HEK293 (cell line): ENCODE results near the gene OR8B12.

ENCODE experiments used
- GLIS1 ChIP-seq: fragments of 450-650 bp; formaldehyde crosslinking; IDR thresholded peaks from 2 replicates; pipeline ENCODE4 v1.5.1; 2016; ENCODE audit warnings: missing biosample characterization, missing genetic modification characterization
- ZEB2 ChIP-seq: fragments of 450-650 bp; formaldehyde crosslinking; IDR thresholded peaks from 2 replicates; pipeline ENCODE4 v1.5.1; 2016; ENCODE audit warnings: missing biosample characterization, missing genetic modification characterization
- ZNF138 ChIP-seq: fragments of 450-650 bp; formaldehyde crosslinking; IDR thresholded peaks from 2 replicates; pipeline ENCODE4 v1.5.1; 2016; ENCODE audit warnings: missing biosample characterization, missing genetic modification characterization, borderline replicate concordance
- ZNF280D ChIP-seq: fragments of 450-650 bp; formaldehyde crosslinking; IDR thresholded peaks from 2 replicates; pipeline ENCODE4 v1.5.1; 2016; ENCODE audit warnings: missing biosample characterization, missing genetic modification characterization
- ZNF510 ChIP-seq: fragments of 450-650 bp; formaldehyde crosslinking; IDR thresholded peaks from 2 replicates; pipeline ENCODE4 v1.5.1; 2018; ENCODE audit warnings: mild to moderate bottlenecking, missing genetic modification characterization, missing biosample characterization; ENCODE audit not compliant: insufficient replicate concordance
- ZNF518A ChIP-seq: fragments of 450-650 bp; formaldehyde crosslinking; conservative IDR thresholded peaks from 2 replicates; pipeline ENCODE4 v1.5.1; 2016; ENCODE audit warnings: low read depth, missing biosample characterization, missing genetic modification characterization
- ZNF660 ChIP-seq: fragments of 450-650 bp; IDR thresholded peaks from 2 replicates; pipeline ENCODE4 v1.5.1; 2018; ENCODE audit warnings: missing biosample characterization, mild to moderate bottlenecking, missing genetic modification characterization
- TF ChIP-seq, protein P1 (sequence below): fragments of 450-650 bp; formaldehyde crosslinking; IDR thresholded peaks from 2 replicates; pipeline ENCODE4 v1.5.1; 2016; ENCODE audit warnings: missing biosample characterization, missing genetic modification characterization
- TF ChIP-seq, protein P2 (sequence below): fragments of 450-650 bp; formaldehyde crosslinking; IDR thresholded peaks from 2 replicates; pipeline ENCODE4 v1.5.1; 2016; ENCODE audit warnings: missing biosample characterization, missing genetic modification characterization
- TF ChIP-seq, protein P3 (sequence below): fragments of 450-650 bp; formaldehyde crosslinking; IDR thresholded peaks from 2 replicates; pipeline ENCODE4 v1.5.1; 2016; ENCODE audit warnings: missing biosample characterization, missing genetic modification characterization, low read depth

DNA sequence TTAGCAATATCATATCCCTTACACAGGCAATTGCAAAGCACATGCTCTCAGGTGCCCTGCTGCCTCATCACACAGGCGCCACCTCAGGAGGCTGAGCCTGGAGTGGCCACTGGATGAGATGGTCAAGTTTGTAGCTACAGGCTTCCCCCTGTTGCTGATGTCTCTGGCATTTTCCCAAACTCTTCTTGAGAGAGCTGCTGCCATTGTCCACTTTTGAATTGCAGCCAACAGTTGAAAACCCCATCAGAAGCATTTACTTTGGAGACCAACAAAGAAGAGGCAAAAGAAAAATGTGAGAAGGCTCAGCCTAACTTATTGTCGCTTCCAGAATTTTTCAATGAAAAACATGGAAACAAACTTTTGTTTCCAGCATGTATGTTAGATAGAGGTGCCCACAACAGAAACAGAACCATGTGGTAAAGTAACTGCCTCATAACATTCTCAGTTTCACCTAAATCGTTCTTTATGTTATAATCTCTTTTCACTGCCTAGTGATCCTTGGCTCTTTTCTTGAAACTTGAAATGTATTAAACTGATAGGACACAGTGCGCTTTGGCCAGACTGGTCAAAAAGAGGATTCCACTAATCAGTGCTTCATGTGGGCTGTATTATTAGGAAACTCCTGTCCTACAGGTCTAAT lies 50.3 kb downstream of the OR8B12 start:
- TF ChIP-seq, protein P1, sequence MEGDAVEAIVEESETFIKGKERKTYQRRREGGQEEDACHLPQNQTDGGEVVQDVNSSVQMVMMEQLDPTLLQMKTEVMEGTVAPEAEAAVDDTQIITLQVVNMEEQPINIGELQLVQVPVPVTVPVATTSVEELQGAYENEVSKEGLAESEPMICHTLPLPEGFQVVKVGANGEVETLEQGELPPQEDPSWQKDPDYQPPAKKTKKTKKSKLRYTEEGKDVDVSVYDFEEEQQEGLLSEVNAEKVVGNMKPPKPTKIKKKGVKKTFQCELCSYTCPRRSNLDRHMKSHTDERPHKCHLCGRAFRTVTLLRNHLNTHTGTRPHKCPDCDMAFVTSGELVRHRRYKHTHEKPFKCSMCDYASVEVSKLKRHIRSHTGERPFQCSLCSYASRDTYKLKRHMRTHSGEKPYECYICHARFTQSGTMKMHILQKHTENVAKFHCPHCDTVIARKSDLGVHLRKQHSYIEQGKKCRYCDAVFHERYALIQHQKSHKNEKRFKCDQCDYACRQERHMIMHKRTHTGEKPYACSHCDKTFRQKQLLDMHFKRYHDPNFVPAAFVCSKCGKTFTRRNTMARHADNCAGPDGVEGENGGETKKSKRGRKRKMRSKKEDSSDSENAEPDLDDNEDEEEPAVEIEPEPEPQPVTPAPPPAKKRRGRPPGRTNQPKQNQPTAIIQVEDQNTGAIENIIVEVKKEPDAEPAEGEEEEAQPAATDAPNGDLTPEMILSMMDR (tag by site-specific recombination), result no peak
- no peak for TF ChIP-seq ZNF138 (tag by site-specific recombination)
- no peak for TF ChIP-seq ZNF280D (tag by site-specific recombination)
- TF ChIP-seq ZNF510 (tag by site-specific recombination), result no peak
- TF ChIP-seq ZNF518A (tag by site-specific recombination), result no peak
- no peak for TF ChIP-seq ZEB2 (tag by site-specific recombination)
- no peak for TF ChIP-seq GLIS1
- TF ChIP-seq, protein P2, sequence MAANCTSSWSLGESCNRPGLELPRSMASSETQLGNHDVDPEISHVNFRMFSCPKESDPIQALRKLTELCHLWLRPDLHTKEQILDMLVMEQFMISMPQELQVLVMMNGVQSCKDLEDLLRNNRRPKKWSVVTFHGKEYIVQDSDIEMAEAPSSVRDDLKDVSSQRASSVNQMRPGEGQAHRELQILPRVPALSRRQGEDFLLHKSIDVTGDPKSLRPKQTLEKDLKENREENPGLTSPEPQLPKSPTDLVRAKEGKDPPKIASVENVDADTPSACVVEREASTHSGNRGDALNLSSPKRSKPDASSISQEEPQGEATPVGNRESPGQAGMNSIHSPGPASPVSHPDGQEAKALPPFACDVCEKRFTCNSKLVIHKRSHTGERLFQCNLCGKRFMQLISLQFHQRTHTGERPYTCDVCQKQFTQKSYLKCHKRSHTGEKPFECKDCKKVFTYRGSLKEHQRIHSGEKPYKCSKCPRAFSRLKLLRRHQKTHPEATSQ (tag by site-specific recombination), result no peak
- TF ChIP-seq ZNF660 (tag by site-specific recombination), result no peak
- TF ChIP-seq, protein P3, sequence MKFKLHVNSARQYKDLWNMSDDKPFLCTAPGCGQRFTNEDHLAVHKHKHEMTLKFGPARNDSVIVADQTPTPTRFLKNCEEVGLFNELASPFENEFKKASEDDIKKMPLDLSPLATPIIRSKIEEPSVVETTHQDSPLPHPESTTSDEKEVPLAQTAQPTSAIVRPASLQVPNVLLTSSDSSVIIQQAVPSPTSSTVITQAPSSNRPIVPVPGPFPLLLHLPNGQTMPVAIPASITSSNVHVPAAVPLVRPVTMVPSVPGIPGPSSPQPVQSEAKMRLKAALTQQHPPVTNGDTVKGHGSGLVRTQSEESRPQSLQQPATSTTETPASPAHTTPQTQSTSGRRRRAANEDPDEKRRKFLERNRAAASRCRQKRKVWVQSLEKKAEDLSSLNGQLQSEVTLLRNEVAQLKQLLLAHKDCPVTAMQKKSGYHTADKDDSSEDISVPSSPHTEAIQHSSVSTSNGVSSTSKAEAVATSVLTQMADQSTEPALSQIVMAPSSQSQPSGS (tag by site-specific recombination), result no peak
